ENCODE measurements around the gene SLC20A1.
"Not testable (repeated sequence)": the region's sequence is repeated elsewhere in the genome, so short reads cannot be mapped to it uniquely, and the experiment has no call there.

The SLC20A1 gene

GRCh38 chr2:112660138-112660537, 14.4 kb downstream of the SLC20A1 start:
- no peak overlapping the region for H3K4me3 ChIP-seq (ENCODE audit: low read depth, low read length)
- TF ChIP-seq CTCF (IDR thresholded peaks at IDR 0.05; ENCODE audit: insufficient read depth, low read depth, low read length, missing control alignments): no peak
- DNase-seq (ENCODE audit: low read depth): no peak

- no peak for TF ChIP-seq CTCF (IDR thresholded peaks at IDR 0.05; ENCODE audit: insufficient read depth, low read depth, low read length, missing control alignments)
- no peak for DNase-seq (ENCODE audit: low read depth)
- no peak overlapping the region for H3K4me3 ChIP-seq (ENCODE audit: low read depth, low read length)
Measured at GRCh38 chr2:112661656-112662305, 16.0 kb downstream of the SLC20A1 start.

- no peak overlapping the region for H3K4me3 ChIP-seq (ENCODE audit: low read depth, low read length)
- no peak for TF ChIP-seq CTCF (IDR thresholded peaks at IDR 0.05; ENCODE audit: insufficient read depth, low read depth, low read length, missing control alignments)
- no peak for DNase-seq (ENCODE audit: low read depth)
Measured at GRCh38 chr2:112662704-112663103, 17.0 kb downstream of the SLC20A1 start.

- H3K4me3 ChIP-seq (ENCODE audit: low read depth, low read length): no peak overlapping the region
- TF ChIP-seq CTCF (IDR thresholded peaks at IDR 0.05; ENCODE audit: insufficient read depth, low read depth, low read length, missing control alignments): no peak
- DNase-seq (ENCODE audit: low read depth): no peak
Measured at GRCh38 chr2:112664689-112665088, 18.9 kb downstream of the SLC20A1 start.

GRCh38 chr2:112665113-112665780, 19.5 kb downstream of the SLC20A1 start:
- no peak overlapping the region for H3K4me3 ChIP-seq (ENCODE audit: low read depth, low read length)
- no peak for TF ChIP-seq CTCF (IDR thresholded peaks at IDR 0.05; ENCODE audit: insufficient read depth, low read depth, low read length, missing control alignments)
- DNase-seq (ENCODE audit: low read depth): no peak

- DNase-seq (ENCODE audit: low read depth): no peak
- H3K4me3 ChIP-seq (ENCODE audit: low read depth, low read length): no peak overlapping the region
- no peak for TF ChIP-seq CTCF (IDR thresholded peaks at IDR 0.05; ENCODE audit: insufficient read depth, low read depth, low read length, missing control alignments)
Measured at GRCh38 chr2:112666761-112667122, 21.0 kb downstream of the SLC20A1 start.

GRCh38 chr2:112667540-112667939, 21.8 kb downstream of the SLC20A1 start:
- H3K4me3 ChIP-seq (ENCODE audit: low read depth, low read length); DNase-seq (ENCODE audit: low read depth): not testable (repeated sequence)
